Heart left ventricle (tissue), 13 donors: ENCODE measurements around the gene B4GALNT3.

Source experiments
- POLR2A ChIP-seq, 2 donors: fragments of 450-650 bp; IDR thresholded peaks; one replicate each; pipeline ENCODE4 v1.6.1; 2017; ENCODE audit warnings: antibody characterized with exemption in 2 of 2, mild to moderate bottlenecking in 2 of 2, moderate library complexity in 2 of 2
- TF ChIP-seq, protein P1 (sequence below), 12 donors: fragments of 200-600 bp; sonication (generic) in 4 of 12; IDR thresholded peaks; one replicate each; pipeline versions ENCODE4 v1.5.0 to v1.8.0; 2018 to 2022; ENCODE audit warnings: antibody characterized with exemption in 12 of 12, mild to moderate bottlenecking in 5 of 12
- donor health status: ischemic (EF 13 %, LVEDD 7.1; RV severe dilation, severe dysfunction).
- donor health status: DM: no; HTN: yes; CAD: no.
- donor health status: DM: no; HTN: no; CAD: no.
- donor health status: ischemic (EF 25% LVEDD 6.9; RV normal size, moderate dysfunction).
- donor health status: ischemic (EF 25% LVEDD 5.7; RV mildly dilated, moderate dysfunction).
- donor health status: ischemic (EF 35%, LVEDD 5.7; RV mildly dilated, moderate dysfunction).
- donor health status: nonischemic (EF 11% LVEDD 7.7; RV severe dilation, severe dysfunction).
- donor health status: DM: yes; HTN: yes; CAD: no.
- donor health status: PGD.
- donor health status: ischemic (EF 29% LVEDD 5.4; RV normal size, mild dysfunction).
- donor health status: nonischemic (EF 23%, LVEDD 6.1; RV moderate dilation, normal function).

DNA sequence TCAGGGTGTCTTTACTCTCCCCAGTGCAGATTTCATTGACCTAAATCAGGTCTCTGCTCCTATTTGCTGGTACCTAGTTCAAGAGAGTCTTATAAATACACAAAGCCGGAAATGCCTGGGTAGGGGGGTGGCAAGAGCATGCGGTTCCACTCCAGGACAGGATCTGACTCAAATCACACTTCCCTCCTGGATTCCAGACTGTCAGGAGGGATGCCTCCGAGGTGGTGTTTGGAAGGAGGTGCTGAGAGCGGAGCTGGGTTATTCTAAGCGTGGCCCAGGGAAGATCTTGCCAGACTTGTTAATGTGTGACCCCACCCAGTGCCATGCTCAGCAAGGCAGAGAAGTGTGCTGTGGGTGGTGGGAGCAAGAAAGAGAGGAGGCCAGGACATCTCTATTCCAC lies 49.8 kb downstream of the B4GALNT3 start:
- TF ChIP-seq, protein P1, sequence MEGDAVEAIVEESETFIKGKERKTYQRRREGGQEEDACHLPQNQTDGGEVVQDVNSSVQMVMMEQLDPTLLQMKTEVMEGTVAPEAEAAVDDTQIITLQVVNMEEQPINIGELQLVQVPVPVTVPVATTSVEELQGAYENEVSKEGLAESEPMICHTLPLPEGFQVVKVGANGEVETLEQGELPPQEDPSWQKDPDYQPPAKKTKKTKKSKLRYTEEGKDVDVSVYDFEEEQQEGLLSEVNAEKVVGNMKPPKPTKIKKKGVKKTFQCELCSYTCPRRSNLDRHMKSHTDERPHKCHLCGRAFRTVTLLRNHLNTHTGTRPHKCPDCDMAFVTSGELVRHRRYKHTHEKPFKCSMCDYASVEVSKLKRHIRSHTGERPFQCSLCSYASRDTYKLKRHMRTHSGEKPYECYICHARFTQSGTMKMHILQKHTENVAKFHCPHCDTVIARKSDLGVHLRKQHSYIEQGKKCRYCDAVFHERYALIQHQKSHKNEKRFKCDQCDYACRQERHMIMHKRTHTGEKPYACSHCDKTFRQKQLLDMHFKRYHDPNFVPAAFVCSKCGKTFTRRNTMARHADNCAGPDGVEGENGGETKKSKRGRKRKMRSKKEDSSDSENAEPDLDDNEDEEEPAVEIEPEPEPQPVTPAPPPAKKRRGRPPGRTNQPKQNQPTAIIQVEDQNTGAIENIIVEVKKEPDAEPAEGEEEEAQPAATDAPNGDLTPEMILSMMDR (IDR thresholded peaks at IDR 0.05) = no peak
- no peak for TF ChIP-seq POLR2A (IDR thresholded peaks at IDR 0.05)
